Peyer's patch (tissue), 4 donors: Measurements from ENCODE around the gene DBT.
"Not testable (repeated sequence)": the region's sequence is repeated elsewhere in the genome, so short reads cannot be mapped to it uniquely, and the experiment has no call there.

Experiments
- POLR2A ChIP-seq, 2 donors: fragments of 450-650 bp; IDR thresholded peaks; one replicate each; pipeline ENCODE4 v1.5.1; 2017; ENCODE audit warnings: antibody characterized with exemption in 2 of 2, mild to moderate bottlenecking in 2 of 2, moderate library complexity in 2 of 2
- TF ChIP-seq, protein P1 (sequence below), 6 experiments: fragments of 450-650 bp in 4 of 6; fragments of 200-600 bp in 2 of 6; sonication (generic) in 1 of 6; IDR thresholded peaks; one replicate each; pipeline ENCODE4 v1.5.1; 2017 to 2019; ENCODE audit warnings: antibody characterized with exemption in 6 of 6, mild to moderate bottlenecking in 3 of 6, moderate library complexity in 1 of 6

DNA sequence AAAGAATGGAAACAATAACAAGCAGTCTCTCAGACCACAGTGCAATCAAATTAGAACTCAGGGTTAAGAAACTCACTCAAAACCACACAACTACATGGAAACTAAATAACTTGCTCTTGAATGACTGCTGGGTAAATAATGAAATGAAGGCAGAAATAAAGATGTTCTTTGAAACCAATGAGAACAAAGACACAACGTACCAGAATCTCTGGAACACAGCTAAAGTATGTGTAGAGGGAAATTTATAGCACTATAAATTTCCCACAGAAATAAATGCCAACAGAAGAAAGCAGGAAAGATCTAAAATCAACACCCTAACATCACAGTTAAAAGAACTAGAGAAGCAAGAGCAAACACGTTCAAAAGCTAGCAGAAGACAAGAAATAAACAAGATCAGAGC, 46.9 kb downstream of the DBT start:
- TF ChIP-seq, protein P1, sequence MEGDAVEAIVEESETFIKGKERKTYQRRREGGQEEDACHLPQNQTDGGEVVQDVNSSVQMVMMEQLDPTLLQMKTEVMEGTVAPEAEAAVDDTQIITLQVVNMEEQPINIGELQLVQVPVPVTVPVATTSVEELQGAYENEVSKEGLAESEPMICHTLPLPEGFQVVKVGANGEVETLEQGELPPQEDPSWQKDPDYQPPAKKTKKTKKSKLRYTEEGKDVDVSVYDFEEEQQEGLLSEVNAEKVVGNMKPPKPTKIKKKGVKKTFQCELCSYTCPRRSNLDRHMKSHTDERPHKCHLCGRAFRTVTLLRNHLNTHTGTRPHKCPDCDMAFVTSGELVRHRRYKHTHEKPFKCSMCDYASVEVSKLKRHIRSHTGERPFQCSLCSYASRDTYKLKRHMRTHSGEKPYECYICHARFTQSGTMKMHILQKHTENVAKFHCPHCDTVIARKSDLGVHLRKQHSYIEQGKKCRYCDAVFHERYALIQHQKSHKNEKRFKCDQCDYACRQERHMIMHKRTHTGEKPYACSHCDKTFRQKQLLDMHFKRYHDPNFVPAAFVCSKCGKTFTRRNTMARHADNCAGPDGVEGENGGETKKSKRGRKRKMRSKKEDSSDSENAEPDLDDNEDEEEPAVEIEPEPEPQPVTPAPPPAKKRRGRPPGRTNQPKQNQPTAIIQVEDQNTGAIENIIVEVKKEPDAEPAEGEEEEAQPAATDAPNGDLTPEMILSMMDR (IDR thresholded peaks at IDR 0.05): not testable (repeated sequence)
- TF ChIP-seq POLR2A (IDR thresholded peaks at IDR 0.05): not testable (repeated sequence)
